IPS-18c (cell line): Measurements from ENCODE around the gene SELENON.

Experiments used
- H3K4me3 ChIP-seq: 2 replicates; pipeline ENCODE4 v1.7.0; 2013; ENCODE audit warnings: low read depth, mild to moderate bottlenecking, low read length, moderate library complexity; ENCODE audit not compliant: insufficient read depth
- H3K9me3 ChIP-seq: one replicate; pipeline ENCODE4 v1.6.1; 2013; ENCODE audit warnings: mild to moderate bottlenecking, low read length, moderate library complexity; ENCODE audit not compliant: control insufficient read depth, insufficient read depth

Gene SELENON, protein sequence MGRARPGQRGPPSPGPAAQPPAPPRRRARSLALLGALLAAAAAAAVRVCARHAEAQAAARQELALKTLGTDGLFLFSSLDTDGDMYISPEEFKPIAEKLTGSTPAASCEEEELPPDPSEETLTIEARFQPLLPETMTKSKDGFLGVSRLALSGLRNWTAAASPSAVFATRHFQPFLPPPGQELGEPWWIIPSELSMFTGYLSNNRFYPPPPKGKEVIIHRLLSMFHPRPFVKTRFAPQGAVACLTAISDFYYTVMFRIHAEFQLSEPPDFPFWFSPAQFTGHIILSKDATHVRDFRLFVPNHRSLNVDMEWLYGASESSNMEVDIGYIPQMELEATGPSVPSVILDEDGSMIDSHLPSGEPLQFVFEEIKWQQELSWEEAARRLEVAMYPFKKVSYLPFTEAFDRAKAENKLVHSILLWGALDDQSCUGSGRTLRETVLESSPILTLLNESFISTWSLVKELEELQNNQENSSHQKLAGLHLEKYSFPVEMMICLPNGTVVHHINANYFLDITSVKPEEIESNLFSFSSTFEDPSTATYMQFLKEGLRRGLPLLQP

DNA sequence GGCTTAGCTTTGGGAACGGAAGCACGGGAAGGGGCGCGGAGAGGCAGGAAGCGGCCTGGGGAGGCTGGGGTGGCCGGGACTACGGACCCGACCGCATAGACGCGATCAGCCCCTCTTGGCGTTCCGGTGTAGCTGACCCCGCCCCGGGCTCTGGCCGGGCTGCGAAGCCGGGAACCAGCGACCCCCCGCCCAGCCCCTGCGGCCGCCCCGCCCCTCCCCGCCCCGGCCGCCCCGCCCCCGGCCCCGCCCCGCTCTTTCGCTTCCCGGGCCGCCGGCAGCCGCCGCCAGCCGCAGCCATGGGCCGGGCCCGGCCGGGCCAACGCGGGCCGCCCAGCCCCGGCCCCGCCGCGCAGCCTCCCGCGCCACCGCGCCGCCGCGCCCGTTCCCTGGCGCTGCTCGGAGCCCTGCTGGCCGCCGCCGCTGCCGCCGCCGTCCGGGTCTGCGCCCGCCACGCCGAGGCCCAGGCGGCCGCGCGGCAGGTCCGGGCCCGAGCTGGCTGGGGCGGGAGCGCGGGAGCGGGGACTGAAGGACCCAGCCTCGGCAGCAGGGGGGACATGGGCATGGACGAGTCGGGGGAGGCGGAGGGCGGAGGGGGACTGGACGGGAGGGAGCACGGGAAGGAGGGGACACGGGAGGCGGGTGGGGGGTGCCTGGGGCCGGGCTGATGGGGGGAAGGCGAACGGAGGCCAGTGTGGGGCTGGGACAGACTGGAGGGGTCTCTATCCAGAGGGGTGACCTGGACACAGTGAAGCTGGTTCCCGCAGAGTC is at the start of gene SELENON:
SELENON (plus strand) TSS at position 259 of the 768 bp plus-strand sequence; CDS start at position 297, 38 bp downstream.
- peak within 1 kb of the TSS; percentile 69 for H3K4me3 ChIP-seq
- H3K9me3 ChIP-seq, result no peaks in the 10 kb centered on the region

DNA sequence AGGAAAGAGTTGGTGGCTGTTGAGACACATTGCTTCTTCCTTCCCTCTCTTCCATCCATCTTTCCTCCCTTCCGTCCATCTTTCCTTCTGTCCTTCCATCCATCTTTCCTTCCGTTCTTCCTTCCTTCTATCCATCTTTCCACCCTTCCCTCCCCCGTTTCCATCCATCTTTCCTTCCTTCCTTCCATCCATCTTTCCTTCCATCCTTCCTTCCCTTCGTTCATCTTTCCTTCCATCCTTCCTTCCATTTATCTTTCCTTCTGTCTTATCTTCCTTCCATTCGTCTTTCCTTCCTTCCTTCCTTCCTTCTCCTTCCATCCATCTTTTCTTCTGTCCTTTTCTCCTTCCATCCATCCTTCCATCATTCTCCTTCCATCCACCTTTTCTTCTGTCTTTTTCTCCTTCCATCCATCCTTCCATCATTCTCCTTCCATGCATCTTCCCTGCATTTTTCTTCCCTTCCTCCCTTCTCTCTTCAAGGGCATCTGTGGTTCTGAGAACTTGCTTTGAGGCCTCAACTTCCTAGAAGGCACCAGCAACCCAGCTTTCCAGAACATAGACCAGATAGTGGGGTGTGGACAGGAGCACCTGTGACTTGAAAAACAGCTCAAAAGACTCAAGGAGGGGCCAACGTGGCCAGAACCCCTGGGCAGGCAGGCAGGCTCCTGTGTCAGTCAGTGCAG is 48.9 kb upstream of the SELENON start:
- Histone ChIP-seq H3K9me3 (peaks cover 2% of the 10 kb centered on the region), H3K4me3 (no peak overlapping the region)

DNA sequence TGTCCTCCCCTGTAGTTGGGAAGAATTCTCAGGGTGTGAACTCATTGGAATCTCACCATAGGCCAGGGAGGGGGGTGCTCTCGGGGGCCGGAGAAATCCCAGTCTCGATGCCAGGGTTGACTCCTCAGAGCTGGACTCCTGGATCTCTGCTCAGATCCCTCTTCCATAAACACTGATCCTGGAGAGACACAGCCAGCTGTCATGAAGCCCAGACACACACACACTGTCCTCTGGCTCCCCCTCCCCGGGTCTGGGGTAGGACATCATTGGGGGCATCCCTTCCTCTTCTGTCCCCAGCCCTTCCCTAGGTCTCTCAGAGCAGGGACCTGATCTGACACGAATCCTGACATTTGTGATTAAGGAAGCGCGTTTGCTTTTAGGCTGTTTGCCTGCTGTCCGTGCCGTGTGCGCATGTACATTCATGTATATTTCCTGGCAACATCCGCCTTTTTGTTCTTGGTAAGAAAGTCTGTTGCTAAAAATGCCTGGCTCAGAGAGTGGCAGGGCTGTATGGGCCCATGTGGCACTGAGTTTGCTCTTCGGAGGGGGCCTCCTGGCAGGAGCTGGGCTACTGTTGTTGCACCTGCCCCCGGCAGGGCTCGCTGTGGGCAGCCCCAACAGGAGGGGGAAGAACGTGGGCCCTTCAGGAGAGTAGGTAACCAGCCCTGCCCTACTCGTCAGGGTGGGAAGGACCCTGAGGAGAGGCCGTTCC is 45.4 kb upstream of the SELENON start:
- peaks cover 2% of the 10 kb centered on the region for H3K9me3 ChIP-seq
- H3K4me3 ChIP-seq, result no peak overlapping the region

DNA sequence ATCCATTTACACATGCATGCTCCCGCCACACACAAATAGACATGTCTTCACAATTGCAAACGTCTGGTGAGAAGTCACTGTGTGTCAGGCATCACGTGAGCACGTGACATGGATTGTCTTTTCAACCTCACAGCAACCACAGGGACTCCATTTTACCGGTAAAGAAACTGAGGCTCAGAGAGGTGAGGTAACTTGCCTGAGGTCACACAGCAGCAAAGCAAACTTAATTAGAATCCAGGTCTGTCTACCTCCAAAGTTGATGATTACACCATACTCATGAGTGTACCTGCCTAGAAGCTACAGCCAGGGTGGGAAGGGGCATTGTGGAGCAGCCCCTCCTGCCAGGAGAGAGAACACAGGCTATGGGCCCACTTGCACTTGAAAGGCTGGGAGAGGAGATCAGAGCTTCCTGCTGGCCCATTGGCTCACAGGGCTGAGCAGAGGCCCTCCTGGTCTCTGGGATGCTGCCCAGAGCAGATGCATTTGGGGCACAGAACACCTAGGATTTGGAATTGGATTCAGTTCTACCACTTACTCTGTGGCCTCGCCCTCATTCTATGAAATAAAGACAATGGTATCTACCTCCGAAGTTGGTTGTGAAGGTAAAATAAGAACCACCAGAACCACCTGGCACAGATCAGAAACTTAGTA is 44.4 kb upstream of the SELENON start:
- Histone ChIP-seq H3K9me3 (peaks cover 2% of the 10 kb centered on the region), H3K4me3 (no peak overlapping the region)

DNA sequence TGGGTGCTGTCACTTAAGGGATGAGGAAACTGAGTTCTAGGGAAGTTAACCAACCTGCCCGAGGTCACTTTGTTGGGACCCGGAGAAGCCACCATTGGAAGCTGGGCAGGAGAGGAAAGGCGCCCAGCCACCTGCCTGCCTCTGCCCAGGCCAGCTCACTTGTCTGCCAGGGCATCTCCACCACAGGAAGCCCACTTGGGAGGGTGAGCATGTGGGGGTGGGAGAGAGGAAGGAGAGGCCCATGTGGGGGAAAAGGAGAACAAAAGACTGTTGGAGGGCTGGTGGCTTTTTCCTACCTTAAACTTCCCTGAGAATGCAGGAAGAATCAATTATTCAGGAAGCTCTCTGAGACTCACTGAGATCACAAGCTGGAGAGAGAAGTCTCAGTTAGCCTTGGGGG is 43.8 kb upstream of the SELENON start:
- H3K4me3 ChIP-seq, result no peak overlapping the region
- H3K9me3 ChIP-seq, result peaks cover 2% of the 10 kb centered on the region

DNA sequence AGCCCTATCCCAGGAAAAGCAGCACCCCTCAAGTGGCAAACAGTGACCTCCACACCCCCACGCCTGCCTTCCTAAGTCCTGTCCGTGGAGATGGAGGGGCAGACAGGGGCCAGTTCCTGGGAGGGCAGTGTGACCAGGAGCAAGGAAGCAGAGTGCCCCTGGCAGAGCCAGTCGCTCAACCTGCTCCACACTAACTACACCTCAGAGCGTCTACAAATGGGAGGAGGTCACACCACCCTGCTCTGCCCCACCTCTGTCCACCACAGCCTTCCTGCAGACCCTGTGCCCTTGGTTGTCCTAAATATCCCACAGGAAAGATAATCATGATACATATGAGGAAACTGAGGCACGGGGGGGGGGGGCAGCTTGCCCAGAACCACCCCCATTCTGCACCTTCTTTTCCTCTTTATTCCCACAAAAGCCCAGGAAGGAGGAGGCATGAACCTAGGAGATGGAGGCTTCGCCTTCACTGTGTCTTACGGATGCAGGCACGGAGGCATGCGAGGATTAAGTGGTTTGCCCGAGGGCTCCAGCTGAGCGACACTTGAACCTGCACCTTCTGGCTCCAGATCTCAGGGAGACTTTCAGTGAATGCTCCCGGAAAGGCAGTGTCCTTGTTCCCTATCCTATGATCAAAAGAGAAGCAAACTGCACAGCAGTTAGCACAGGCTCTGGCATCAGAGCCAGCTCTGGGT is 42.7 kb upstream of the SELENON start:
- Histone ChIP-seq H3K4me3 (no peak overlapping the region), H3K9me3 (no peaks in the 10 kb centered on the region)

DNA sequence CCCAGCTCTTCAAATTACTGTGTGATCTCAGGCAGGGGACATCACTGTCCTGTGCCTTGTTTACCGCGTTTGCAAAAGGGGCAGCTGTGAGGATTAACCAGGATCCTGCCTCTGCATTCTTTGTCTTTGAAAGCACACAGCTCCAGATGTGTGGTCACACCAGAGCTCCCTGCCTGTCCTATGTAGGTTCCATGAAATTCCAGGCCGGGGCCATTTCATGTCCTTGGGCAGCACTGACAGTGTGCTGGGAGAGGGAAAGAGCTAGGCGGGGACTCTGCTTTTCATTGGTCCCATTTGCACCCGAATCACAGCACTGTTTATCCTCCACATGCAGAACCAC is 42.2 kb upstream of the SELENON start:
- Histone ChIP-seq H3K9me3 (no peaks in the 10 kb centered on the region), H3K4me3 (no peak overlapping the region)

DNA sequence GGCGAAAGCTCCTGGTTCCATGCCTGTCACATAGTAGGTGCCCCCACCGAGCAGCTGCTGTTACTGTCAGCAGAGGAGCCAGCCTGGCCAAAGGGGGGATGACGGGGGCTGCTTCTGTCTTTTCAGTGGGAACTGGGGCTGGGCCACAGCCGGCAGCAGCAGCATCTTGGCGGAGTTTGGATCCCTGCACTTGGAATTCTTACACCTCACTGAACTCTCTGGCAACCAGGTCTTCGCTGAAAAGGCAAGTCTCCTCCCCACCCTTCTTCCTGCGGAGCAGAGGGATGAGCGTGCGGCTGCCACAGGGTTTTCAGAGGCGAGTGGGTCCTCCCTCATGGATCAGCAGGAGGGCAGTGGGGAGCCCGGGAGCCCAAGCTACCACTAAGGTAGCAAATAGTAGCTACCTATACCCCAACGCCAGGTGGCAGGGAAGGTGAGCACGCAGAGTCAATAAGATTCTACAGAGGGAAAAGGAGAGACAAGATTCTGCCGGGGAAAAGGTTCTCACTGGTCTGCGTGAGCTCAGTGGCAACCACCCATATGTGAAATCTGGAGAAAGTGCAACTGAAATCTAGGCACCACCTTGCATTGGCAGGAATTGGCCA is 41.4 kb upstream of the SELENON start:
- Histone ChIP-seq H3K9me3 (no peaks in the 10 kb centered on the region), H3K4me3 (no peak overlapping the region)

DNA sequence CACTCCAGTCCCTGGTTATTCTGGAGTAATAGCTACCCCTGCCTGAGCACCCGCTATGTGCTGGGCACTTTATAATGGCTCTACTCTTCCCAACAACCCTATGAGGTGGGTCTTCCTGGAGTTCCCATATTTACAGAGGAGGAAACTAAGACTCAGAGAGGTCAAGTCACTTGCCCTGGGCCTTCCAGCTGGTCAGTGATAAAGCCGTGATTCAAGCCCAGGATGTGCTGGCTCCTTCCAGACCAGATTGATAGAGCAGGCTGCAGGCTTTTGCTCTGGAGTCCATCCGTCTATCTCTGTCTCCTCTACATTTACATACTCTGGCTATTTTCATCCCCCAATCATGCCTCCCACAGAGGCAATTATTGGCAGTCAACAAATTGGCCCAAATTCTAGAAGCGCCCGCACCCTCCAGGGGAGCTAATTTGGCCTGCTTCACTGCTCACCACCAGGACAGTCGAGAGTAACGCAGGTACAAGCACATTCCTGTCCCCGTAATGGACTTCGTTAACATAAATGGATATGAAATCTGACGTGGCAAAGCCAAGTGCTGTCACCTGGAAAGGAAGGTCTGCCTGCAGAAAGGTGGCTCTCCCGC is 39.8 kb upstream of the SELENON start:
- no peaks in the 10 kb centered on the region for H3K9me3 ChIP-seq
- H3K4me3 ChIP-seq, result no peak overlapping the region

DNA sequence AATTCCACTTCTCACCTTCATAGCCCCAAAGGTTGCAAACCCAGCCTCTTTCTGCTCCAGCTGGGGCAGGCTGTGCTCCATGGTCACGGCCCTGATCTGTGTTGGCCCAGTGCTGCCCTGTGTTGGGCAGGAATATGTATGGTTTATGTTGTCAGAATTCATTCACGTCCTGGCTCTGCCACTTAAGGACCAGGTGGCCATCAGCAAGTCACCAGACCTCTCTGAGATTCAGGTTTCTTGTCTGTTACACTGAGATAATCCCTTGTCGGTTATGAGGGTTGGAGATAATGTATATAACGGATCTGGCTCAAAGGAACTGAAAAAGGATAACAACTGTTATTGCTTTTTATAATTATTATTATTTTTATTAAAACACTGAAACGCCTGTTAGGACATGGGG is 39.1 kb upstream of the SELENON start:
- no peaks in the 10 kb centered on the region for H3K9me3 ChIP-seq
- no peak overlapping the region for H3K4me3 ChIP-seq

DNA sequence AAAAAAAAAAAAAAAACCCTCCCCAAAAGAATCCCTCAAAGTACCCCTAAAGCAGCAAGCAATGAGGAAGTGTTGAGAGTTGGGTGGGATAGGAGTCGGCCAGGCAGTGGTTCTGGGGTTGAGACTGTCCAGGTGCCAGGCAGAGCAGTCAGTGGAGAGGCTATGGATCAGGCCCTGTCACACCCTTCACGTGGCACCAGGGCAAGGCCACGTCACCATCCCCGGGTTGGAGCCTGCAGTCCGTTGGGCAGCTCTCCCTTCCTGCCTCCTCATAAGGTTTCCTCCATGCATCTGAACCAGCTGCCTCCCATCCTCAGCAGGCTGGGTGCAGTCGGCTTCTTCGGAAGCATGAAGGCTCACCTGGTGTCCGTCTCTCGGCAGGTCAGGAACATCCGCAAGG is 36.5 kb upstream of the SELENON start:
- Histone ChIP-seq H3K4me3 (no peak overlapping the region), H3K9me3 (no peaks in the 10 kb centered on the region)

DNA sequence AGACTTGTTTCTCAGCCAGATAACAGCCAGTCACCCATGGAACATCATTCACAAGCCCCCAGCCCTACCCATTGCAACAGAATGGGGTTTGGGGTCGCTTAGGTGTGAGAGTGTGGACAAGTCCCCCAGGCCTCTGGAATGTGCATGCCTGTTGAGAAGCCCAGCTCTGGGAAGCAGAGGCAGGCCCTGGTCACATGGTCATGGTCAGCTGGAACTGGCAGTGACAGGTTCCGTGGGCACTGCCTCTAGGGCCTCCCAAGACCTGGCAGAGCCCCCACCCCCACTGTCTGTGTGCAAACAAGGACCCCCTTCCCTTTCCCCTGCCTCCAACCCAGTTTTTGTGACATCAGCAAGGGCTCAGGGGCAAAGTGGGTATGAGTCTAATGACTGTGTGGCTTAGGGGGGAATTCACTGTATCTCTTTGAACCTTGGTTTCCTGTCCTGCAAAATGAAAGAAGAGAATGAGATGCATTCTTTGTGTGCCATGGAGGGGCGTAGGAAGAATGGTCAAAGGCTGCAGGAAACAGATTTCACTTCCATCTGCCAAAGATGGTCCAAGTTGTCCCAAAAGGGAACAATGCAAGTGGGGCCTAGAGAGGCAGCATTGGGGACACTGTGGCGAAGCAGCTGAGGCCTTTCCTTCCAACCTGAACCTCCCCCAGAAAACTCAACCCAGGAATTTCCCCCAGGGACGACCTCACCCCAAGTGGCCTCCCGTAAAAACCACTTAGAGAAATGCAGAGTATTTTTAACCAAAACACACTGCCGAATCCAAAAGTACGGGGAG is 34.7 kb upstream of the SELENON start:
- no peaks in the 10 kb centered on the region for H3K9me3 ChIP-seq

DNA sequence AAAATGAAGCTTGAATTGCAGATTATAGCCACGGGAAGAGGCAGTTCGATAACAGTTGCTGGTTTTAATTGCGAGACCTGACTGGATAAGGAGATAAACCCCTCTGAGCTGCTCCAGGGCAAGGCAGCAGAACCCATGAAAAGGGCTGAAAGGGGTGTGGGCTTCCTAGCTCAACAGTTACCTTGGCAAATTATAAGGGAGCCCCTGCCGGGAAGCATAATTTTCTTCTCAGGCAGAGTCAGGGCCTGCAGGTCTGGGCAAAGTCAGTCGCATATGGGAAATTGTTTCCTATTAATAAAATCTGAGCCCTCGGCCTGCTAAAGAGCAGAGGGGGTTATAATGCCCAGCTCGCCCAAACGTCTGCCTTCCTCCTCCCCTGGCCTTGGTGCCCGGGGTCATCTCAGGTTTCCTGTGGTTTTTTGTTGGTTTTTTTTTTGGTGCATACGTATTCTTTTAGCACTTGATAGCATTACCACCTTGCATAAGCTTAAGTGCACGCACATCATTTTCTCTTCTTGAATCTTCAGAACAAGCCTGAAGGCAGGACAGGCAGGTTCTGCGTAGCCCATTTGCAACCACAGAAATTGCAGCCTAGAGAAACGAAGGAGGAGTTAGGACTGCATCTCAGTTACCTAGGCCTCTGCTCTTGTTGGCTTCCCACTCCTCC is 33.9 kb upstream of the SELENON start:
- Histone ChIP-seq H3K4me3 (no peak overlapping the region), H3K9me3 (no peaks in the 10 kb centered on the region)

More for the DNA sequence above, 34.7 kb upstream of the SELENON start:
- H3K4me3 ChIP-seq, result no peak overlapping the region

DNA sequence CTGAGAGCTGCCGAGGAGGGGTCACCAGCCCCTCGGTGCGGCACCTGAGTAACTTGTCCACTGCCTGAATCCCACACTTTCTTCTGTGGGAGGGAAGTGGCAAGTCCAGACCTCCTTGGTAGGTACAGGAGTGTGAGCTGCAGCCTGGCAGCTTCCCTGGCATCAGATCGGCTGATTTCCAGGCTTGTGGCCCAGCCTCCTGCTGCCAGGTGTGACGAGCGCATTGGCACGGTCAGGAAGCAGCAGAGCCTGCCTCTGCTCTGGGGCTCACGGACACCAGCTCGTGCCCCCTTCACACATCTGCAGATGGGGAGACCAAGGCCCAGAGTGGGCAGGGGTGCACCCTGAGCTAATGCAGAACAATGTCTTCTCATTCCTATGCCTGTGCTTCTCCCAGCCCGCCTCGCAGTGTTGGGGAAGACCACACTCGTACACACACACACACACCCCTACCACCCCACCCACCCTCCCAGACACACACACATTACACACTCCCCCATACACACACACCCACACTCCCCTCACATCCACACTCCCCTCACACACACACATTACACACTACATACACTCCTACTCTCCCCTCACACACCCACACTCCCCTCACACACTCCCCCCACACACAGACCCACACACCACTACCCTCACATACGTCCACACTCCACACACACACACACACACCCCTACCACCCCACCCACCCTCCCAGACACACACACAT is 33.1 kb upstream of the SELENON start:
- H3K9me3 ChIP-seq, result no peaks in the 10 kb centered on the region
- H3K4me3 ChIP-seq, result no peak overlapping the region
